HTERT RPE-1 (cell line): ENCODE results near the gene SEZ6L2.
"Not testable (repeated sequence)": the region's sequence is repeated elsewhere in the genome, so short reads cannot be mapped to it uniquely, and the experiment has no call there.

ENCODE experiments used
- in situ Hi-C: fragments of 300-500 bp; cut with MboI; formaldehyde crosslinking; loops from 4 replicates; pipeline ENCODE4 v1.14.3; 2020; ENCODE audit warnings: low sequenced_read_pairs

SEZ6L2 gene

DNA sequence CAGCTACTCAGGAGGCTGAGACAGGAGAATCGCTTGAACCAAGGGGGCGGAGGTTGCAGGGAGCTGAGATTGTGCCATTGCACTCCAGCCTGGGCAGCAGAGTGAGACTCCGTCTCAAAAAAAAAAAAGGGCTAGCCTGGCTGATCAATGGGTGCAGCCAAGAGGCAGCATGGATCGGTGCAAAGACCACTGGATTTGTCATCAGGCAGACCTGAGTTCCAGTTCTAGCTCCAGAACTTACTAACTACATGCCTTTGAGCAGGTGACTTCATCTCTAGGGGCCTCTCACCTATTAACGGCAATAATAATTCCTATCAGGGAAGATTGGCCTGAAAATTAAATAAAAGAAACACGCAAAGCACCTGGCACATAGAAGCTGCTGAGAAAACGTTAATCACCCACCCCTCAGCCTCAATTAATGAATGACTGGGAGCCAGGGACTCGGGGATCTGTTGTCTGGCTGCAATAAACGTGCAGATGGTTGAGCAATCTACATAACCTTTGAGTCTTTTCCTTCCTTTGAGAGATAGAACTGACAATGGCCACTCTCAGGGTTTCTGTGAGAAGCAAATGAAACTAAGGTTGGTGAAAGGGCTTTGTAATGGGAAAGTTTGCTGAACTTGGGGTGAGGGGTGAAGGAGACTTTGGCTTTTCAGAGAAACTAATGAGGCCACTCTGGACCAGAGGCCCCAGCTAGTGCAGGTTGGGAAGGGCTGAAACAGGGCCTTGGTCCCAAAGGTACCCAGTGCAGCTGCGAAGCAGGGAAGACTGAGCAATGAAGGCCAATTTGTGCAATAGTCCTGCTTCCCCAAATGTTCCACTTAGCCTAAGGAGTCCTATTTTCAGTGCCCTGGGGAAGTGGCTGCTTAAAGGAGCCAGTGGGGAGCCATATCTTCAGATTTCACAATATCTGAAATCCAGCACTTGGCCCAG is 7.6 kb downstream of the SEZ6L2 start:
- in situ Hi-C loops: no loop called here

DNA sequence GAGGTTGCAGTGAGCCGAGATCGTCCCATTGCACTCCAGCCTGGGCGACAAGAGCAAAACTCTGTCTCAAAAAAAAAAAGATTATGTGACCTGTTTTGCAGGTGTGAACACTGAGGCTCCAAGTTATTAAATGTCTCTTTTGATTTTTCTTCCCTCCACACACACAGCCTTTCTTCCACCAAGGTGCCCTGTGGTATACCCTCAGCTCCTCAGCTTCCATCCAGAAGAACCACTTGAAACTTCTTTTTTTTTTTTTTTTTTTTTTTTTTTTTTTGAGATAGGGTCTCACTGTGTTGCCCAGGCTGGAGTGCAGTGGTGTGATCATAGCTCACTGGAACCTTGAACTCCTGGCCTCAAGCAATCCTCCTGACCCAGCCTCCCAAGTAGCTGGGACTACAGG is 10.0 kb downstream of the SEZ6L2 start:
- in situ Hi-C loops: not testable (repeated sequence)

DNA sequence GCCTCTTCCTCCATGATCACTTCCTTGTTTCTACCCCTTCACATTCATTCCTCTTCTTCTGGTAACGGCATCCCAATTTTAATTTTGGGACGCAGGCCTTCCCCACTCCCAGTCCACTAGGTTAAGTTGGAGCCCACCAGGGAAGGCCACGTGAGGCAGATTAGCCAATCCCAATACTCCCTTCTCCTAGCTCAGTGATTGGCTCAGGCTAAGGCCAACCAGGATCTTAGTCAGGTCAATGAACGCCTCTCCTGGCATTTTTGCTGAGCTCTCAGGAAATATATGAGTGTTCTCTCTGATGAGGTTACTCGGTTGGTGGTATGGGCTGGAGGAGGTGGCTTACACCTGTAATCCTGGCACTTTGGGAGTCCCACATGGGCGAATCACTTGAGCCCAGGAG is 15.4 kb downstream of the SEZ6L2 start:
- in situ Hi-C loops: no loop called here

GRCh38 chr16:29881050-29881449 is 18.3 kb downstream of the SEZ6L2 start:
- in situ Hi-C loops: no loop called here

DNA sequence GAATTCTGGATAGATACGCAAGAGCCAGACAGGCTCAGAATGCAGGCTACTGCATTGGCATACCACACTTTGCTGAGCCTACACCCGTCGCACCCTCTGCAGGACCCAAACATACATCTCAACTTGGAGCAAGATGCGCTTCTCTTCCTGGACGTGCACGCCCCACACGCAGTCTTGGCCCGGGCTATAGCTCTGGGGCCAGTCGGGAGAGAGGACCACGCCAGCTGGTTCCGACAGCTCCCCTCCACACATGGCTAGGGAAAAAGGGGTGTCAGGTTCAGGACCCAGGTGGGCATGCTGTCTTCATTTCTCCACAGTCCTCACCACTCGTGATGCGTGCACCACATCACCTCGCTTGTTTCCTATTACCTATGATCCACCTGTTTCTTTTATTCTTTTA is 21.2 kb downstream of the SEZ6L2 start:
- in situ Hi-C loops: no loop called here

DNA sequence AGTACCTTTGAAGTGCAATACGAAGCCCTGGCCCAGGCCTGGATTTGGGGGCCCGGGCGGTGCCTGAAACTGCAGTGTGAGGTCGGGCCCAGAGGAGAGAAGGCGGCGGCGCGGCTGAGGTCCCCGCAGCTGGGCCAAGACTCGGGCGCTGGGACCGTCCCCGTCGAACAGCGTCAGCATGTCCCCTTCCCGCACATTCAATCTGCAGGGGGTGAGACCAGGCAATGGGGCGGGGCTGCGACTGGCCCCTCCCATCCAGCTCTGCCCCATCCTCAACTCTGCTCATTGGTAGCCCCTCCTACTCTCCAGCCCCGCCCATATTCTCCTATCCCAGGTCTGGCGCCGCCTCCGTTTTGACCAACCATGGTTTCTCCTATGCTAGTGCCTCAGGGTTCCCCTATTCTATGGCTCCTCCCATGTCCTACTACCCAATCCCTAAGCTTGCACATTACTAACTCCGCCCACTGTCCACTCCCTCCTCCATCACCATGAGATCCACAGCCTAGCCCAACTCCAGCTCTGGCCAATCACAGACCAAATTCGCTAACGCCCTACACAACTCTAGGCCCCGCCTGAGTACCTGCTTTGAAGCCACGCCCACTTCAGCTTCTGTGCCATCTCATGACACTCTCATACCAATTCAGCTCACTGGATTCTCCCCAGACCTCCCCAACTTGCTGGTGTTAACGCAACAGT is 21.9 kb downstream of the SEZ6L2 start:
- in situ Hi-C loops: no loop called here

DNA sequence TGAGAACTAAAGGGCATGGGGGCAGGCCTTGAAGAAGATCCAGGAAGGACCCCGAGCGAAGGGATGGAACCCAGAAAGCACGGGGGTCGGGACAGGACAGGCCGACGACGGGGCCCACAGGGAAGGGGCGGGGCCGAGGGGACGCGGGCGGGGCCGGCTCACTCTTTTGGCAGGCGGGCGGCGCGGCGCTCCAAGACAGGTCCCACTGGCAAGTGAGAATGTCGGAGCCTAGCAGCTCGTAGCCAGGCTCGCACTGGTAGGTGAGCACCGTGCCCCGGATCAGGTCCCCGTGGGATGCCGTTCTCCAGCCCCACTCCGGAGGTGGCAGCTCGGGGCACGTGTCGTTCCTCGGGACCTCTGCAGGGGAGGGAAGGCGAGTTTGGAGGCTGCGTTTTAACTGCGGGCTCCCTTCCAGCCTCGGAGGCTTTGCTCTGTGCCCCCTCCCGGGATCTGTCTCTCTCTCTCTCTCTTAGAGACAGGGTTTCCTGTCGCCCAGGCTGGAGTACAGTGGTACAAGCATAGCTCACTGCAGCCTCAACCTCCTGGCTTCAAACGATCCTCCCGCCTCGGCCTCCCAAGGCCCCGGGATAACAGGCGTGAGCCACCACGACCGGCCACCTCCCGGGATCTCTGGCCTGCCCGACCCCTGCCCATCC is 22.6 kb downstream of the SEZ6L2 start:
- in situ Hi-C loops: no loop called here

DNA sequence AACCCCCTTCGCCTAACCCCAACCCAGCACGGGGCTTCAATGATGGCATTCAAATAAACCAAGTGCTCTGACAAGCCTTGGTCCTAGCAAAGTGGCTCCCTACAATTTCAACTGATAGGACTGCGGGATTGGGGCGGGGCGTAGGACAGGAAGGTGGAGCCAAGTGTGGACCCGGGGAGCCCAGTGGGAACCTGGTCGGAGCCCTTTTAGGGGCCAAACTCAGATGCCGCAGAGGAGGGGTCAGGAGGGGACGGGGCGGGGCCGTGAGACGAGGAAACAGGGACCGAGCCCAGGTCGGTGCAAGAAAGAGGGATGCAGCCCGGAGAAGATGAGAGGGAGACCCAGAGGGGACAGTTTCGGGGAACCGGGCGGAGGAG is 23.1 kb downstream of the SEZ6L2 start:
- in situ Hi-C loops: no loop called here

DNA sequence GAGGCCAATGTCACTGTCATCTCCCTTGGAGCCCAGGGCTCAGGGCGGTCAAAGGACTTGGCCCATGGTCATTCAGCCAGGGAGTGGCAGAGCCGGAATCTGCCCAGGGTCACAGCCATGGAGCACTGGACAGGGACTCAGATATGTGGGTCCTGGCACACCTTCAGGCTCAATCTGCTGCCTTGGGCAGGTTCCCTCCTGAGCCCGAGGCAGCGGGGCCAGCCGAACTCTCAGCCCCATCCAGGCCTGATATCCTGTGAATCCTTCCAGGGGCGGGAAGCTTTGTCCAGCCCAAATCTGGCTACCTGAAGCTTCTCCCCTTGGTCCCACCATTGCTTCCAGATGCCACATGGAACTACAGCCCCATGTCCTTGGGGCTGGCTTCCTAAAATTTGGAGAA is 24.1 kb downstream of the SEZ6L2 start:
- in situ Hi-C loops: no loop called here

DNA sequence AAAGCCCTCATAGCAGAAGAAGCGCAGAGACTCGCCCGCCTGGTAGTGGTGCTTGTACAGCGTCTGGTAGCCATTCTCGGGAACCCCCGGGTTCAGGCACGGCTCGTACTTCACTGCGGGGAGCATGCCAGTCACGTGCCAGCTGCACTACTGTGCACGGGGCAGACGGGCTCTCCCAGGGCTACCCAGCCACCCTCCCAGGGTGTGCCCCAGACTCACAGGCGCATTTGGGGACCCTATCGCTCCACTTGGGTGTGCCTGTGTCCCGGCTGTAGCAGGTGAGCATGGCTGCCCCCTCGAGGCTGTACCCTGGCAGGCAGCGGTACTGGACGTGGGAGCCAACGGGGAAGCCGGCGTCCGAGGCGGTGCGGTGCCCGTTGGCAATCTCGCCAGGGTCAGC is 26.0 kb downstream of the SEZ6L2 start:
- in situ Hi-C loops: no loop called here

- in situ Hi-C loops: no loop called here
Measured at GRCh38 chr16:29871822-29872546, 27.4 kb downstream of the SEZ6L2 start.

GRCh38 chr16:29869067-29869466 is 30.3 kb downstream of the SEZ6L2 start:
- in situ Hi-C loops: not testable (repeated sequence)

GRCh38 chr16:29868396-29869009 is 30.8 kb downstream of the SEZ6L2 start:
- in situ Hi-C loops: no loop called here

- in situ Hi-C loops: no loop called here
Measured at GRCh38 chr16:29864205-29864604, 35.1 kb downstream of the SEZ6L2 start.

DNA sequence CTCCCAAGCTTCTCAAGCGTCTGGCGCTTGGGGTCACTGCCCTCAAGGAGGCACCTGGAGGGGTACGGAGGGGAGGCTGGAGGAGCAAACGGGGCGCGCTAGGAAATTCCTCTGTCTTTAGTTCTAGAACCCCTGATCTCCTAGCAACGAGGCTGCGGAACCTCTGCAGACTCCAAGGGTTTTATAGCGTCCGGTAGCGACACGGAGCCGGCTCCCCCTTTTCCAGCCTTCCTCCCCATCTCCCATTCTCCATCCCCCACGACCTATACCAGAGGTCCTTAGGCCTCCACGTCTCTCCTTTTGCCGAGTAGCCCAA is 35.7 kb downstream of the SEZ6L2 start:
- in situ Hi-C loops: no loop called here

- in situ Hi-C loops: no loop called here
Measured at GRCh38 chr16:29862884-29863668, 36.3 kb downstream of the SEZ6L2 start, which contains the start of gene CDIPT. Gene CDIPT (minus strand): TSS chr16:29863226. CDS start chr16:29862857, 369 bp downstream.

- in situ Hi-C loops: no loop called here
Measured at GRCh38 chr16:29862383-29862883, 36.9 kb downstream of the SEZ6L2 start.

GRCh38 chr16:29860218-29860617 is 39.1 kb downstream of the SEZ6L2 start:
- in situ Hi-C loops: no loop called here

GRCh38 chr16:29858974-29859373 is 40.4 kb downstream of the SEZ6L2 start:
- in situ Hi-C loops: no loop called here
